Measurements from ENCODE around the gene GMPR.
"Not testable (repeated sequence)": the region's sequence is repeated elsewhere in the genome, so short reads cannot be mapped to it uniquely, and the experiment has no call there.

GMPR gene

GRCh38 chr6:16248271-16248853 is 10.0 kb downstream of the GMPR start:
- no peak for DNase-seq (ENCODE audit: low read depth)

GRCh38 chr6:16249971-16250370 is 11.6 kb downstream of the GMPR start:
- DNase-seq (ENCODE audit: low read depth), result no peak

GRCh38 chr6:16251706-16252105 is 13.3 kb downstream of the GMPR start:
- DNase-seq (ENCODE audit: low read depth), result no peak

GRCh38 chr6:16252686-16253299 is 14.4 kb downstream of the GMPR start:
- no peak for DNase-seq (ENCODE audit: low read depth)

GRCh38 chr6:16253399-16254144 is 15.2 kb downstream of the GMPR start:
- DNase-seq (ENCODE audit: low read depth), result no peak

GRCh38 chr6:16254535-16254934 is 16.1 kb downstream of the GMPR start:
- no peak for DNase-seq (ENCODE audit: low read depth)

- no peak for DNase-seq (ENCODE audit: low read depth)
Measured at GRCh38 chr6:16256781-16257180, 18.4 kb downstream of the GMPR start.

- DNase-seq (ENCODE audit: low read depth), result no peak
Measured at GRCh38 chr6:16257999-16258708, 19.8 kb downstream of the GMPR start.

GRCh38 chr6:16258709-16259075 is 20.3 kb downstream of the GMPR start:
- DNase-seq (ENCODE audit: low read depth), result no peak

GRCh38 chr6:16259604-16260003 is 21.2 kb downstream of the GMPR start:
- DNase-seq (ENCODE audit: low read depth), result not testable (repeated sequence)

GRCh38 chr6:16260602-16261001 is 22.2 kb downstream of the GMPR start:
- DNase-seq (ENCODE audit: low read depth), result not testable (repeated sequence)

- DNase-seq (ENCODE audit: low read depth), result not testable (repeated sequence)
Measured at GRCh38 chr6:16262773-16263172, 24.4 kb downstream of the GMPR start.

- DNase-seq (ENCODE audit: low read depth), result not testable (repeated sequence)
Measured at GRCh38 chr6:16263464-16264099, 25.2 kb downstream of the GMPR start.

- DNase-seq (ENCODE audit: low read depth), result no peak
Measured at GRCh38 chr6:16264785-16265184, 26.4 kb downstream of the GMPR start.

GRCh38 chr6:16265351-16266341 is 27.3 kb downstream of the GMPR start:
- DNase-seq (ENCODE audit: low read depth), result no peak

- peak; percentile 94 for DNase-seq (ENCODE audit: low read depth)
Measured at GRCh38 chr6:16267428-16268263, 29.3 kb downstream of the GMPR start.

- DNase-seq (ENCODE audit: low read depth), result not testable (repeated sequence)
Measured at GRCh38 chr6:16269442-16270070, 31.2 kb downstream of the GMPR start.

GRCh38 chr6:16270178-16270794 is 31.9 kb downstream of the GMPR start:
- peak; percentile 85 for DNase-seq (ENCODE audit: low read depth)

GRCh38 chr6:16271428-16271827 is 33.0 kb downstream of the GMPR start:
- no peak for DNase-seq (ENCODE audit: low read depth)
